GOT3 (cell line): Measurements from ENCODE around the gene SETDB1.
A peak's percentile ranks its signal among the peaks of the same experiment; 100 is the strongest.

Experiments
- DNase-seq: peaks from one replicate; lab custom pipeline; 2025; ENCODE audit warnings: mixed read lengths; lab: John Stamatoyannopoulos, UW

The SETDB1 gene

GRCh38 chr1:150976401-150976821 is 50.2 kb downstream of the SETDB1 start:
- no peak for DNase-seq

- DNase-seq: no peak
Measured at GRCh38 chr1:150976879-150977694, 50.9 kb downstream of the SETDB1 start.

- DNase-seq: peak; percentile 63
Measured at GRCh38 chr1:150979092-150980056, 53.2 kb downstream of the SETDB1 start.

GRCh38 chr1:150981177-150981804 is 55.1 kb downstream of the SETDB1 start:
- DNase-seq: no peak

GRCh38 chr1:150981805-150982712 is 55.9 kb downstream of the SETDB1 start, which contains the start of gene ANXA9:
Gene ANXA9 (plus strand): TSS chr1:150982292. CDS start chr1:150983106, 814 bp downstream.
- DNase-seq: no peak

- no peak for DNase-seq
Measured at GRCh38 chr1:150985179-150985825, 59.1 kb downstream of the SETDB1 start.

- no peak for DNase-seq
Measured at GRCh38 chr1:150987924-150988323, 61.8 kb downstream of the SETDB1 start.

GRCh38 chr1:150992626-150993025 is 66.5 kb downstream of the SETDB1 start:
- DNase-seq: no peak

- DNase-seq: no peak
Measured at GRCh38 chr1:150994248-150994647, 68.1 kb downstream of the SETDB1 start.

GRCh38 chr1:150995460-150995859 is 69.3 kb downstream of the SETDB1 start:
- no peak for DNase-seq

- DNase-seq: no peak
Measured at GRCh38 chr1:150995896-150996295, 69.7 kb downstream of the SETDB1 start.

- DNase-seq: no peak
Measured at GRCh38 chr1:150997126-150997872, 71.1 kb downstream of the SETDB1 start.

GRCh38 chr1:150997949-150998348 is 71.8 kb downstream of the SETDB1 start:
- no peak for DNase-seq

- DNase-seq: no peak
Measured at GRCh38 chr1:150999051-150999674, 73.0 kb downstream of the SETDB1 start.

GRCh38 chr1:150999926-151000325 is 73.8 kb downstream of the SETDB1 start:
- no peak for DNase-seq

- no peak for DNase-seq
Measured at GRCh38 chr1:151000408-151000807, 74.2 kb downstream of the SETDB1 start.

GRCh38 chr1:151001602-151002001 is 75.4 kb downstream of the SETDB1 start:
- DNase-seq: no peak

- DNase-seq: no peak
Measured at GRCh38 chr1:151002051-151002450, 75.9 kb downstream of the SETDB1 start.

- DNase-seq: no peak
Measured at GRCh38 chr1:151002611-151003010, 76.4 kb downstream of the SETDB1 start.
